ENCODE measurements around the gene PTBP1.

PTBP1 gene

GRCh38 chr19:795073-795611 is 2.1 kb upstream of the PTBP1 start:
- H3K4me3 ChIP-seq (ENCODE audit: low read depth, low read length) = no peak overlapping the region
- no peak for DNase-seq (ENCODE audit: low read depth)

- DNase-seq (ENCODE audit: low read depth) = no peak
- H3K4me3 ChIP-seq (ENCODE audit: low read depth, low read length) = peak overlapping the region; percentile 61
Measured at GRCh38 chr19:795691-796581, 1.3 kb upstream of the PTBP1 start.

- H3K4me3 ChIP-seq (ENCODE audit: low read depth, low read length) = peak overlapping the region; percentile 90
- DNase-seq (ENCODE audit: low read depth) = peak; percentile 65
Measured at GRCh38 chr19:797528-798414, 519 bp downstream of the PTBP1 start.

- DNase-seq (ENCODE audit: low read depth) = no peak
- peak overlapping the region; percentile 90 for H3K4me3 ChIP-seq (ENCODE audit: low read depth, low read length)
Measured at GRCh38 chr19:798415-799075, 1.3 kb downstream of the PTBP1 start.

- DNase-seq (ENCODE audit: low read depth) = no peak
- peak overlapping the region; percentile 90 for H3K4me3 ChIP-seq (ENCODE audit: low read depth, low read length)
Measured at GRCh38 chr19:799076-799881, 2.0 kb downstream of the PTBP1 start.

- peak overlapping the region; percentile 12 for H3K4me3 ChIP-seq (ENCODE audit: low read depth, low read length)
- DNase-seq (ENCODE audit: low read depth) = no peak
Measured at GRCh38 chr19:800360-801029, 3.2 kb downstream of the PTBP1 start.

- DNase-seq (ENCODE audit: low read depth) = no peak
- peak overlapping the region; percentile 27 for H3K4me3 ChIP-seq (ENCODE audit: low read depth, low read length)
Measured at GRCh38 chr19:801030-801860, 4.0 kb downstream of the PTBP1 start.

GRCh38 chr19:801861-802497 is 4.7 kb downstream of the PTBP1 start:
- peak overlapping the region; percentile 27 for H3K4me3 ChIP-seq (ENCODE audit: low read depth, low read length)
- DNase-seq (ENCODE audit: low read depth) = no peak

- DNase-seq (ENCODE audit: low read depth) = no peak
- peak overlapping the region; percentile 27 for H3K4me3 ChIP-seq (ENCODE audit: low read depth, low read length)
Measured at GRCh38 chr19:802498-803098, 5.3 kb downstream of the PTBP1 start.

GRCh38 chr19:803099-803561 is 5.9 kb downstream of the PTBP1 start:
- no peak overlapping the region for H3K4me3 ChIP-seq (ENCODE audit: low read depth, low read length)

GRCh38 chr19:803686-804418 is 6.6 kb downstream of the PTBP1 start:
- no peak overlapping the region for H3K4me3 ChIP-seq (ENCODE audit: low read depth, low read length)
- no peak for DNase-seq (ENCODE audit: low read depth)

More at GRCh38 chr19:803099-803561, 5.9 kb downstream of the PTBP1 start:
- DNase-seq (ENCODE audit: low read depth) = no peak

- H3K4me3 ChIP-seq (ENCODE audit: low read depth, low read length) = no peak overlapping the region
- DNase-seq (ENCODE audit: low read depth) = no peak
Measured at GRCh38 chr19:804419-805165, 7.3 kb downstream of the PTBP1 start.

- H3K4me3 ChIP-seq (ENCODE audit: low read depth, low read length) = no peak overlapping the region
- no peak for DNase-seq (ENCODE audit: low read depth)
Measured at GRCh38 chr19:805166-805551, 7.9 kb downstream of the PTBP1 start.

GRCh38 chr19:805600-806550 is 8.6 kb downstream of the PTBP1 start:
- no peak for DNase-seq (ENCODE audit: low read depth)
- H3K4me3 ChIP-seq (ENCODE audit: low read depth, low read length) = no peak overlapping the region

Measured in skeletal muscle cell (primary cell).